Activated T-cell treated with anti-CD3 and anti-CD28 coated beads, Interleukin-2, amount 50 U/mL, for 4 hours (primary cell): ENCODE measurements around the gene ACBD3. TPM values are rescaled to one million over a fixed set of nuclear protein-coding genes. Genes with fewer than 3 reads are reported as not detected.
A peak's percentile ranks its signal among the peaks of the same experiment; 100 is the strongest.

Source experiments
- ATAC-seq, 2 donors: fragments of 200-7000 bp; cut with Tn5 transposase; one replicate each; pipeline ENCODE4 v1.10.0; 2021
- DNase-seq: peaks from one replicate; pipeline ENCODE4 v3.0.0-alpha.2; 2020
- H3K27me3 Mint-ChIP-seq: one replicate; pipeline ENCODE4 v1.8.0; 2021; ENCODE audit warnings: low read depth, mixed read lengths
- H3K36me3 Mint-ChIP-seq: one replicate; pipeline ENCODE4 v1.8.0; 2022; ENCODE audit warnings: mixed read lengths; ENCODE audit not compliant: insufficient read depth
- H3K4me1 Mint-ChIP-seq: one replicate; pipeline ENCODE4 v1.8.0; 2021; ENCODE audit warnings: low read depth, mixed read lengths
- H3K4me3 Mint-ChIP-seq: one replicate; pipeline ENCODE4 v1.8.0; 2021; ENCODE audit warnings: mild to moderate bottlenecking, moderate library complexity, mixed read lengths
- H3K9me3 Mint-ChIP-seq: one replicate; pipeline ENCODE4 v1.8.0; 2021; ENCODE audit warnings: mixed read lengths
- total RNA-seq, 3 donors: library from RNA; stranded (reverse); gene quantifications; one replicate each; pipeline ENCODE4 v1.2.1, GENCODE V29; 2021

Gene ACBD3
- total RNA-seq, 3 donors from 2014 or later, result 20.9 to 24.4 (median 23.9) TPM

GRCh38 chr1:226181996-226182714 lies 4.4 kb downstream of the ACBD3 start:
- no peak for ATAC-seq
- DNase-seq, result no peak
- peaks cover 64% of the 10 kb centered on the region for H3K4me1 Mint-ChIP-seq
- H3K4me3 Mint-ChIP-seq, result peak overlapping the region; percentile 1
- H3K27me3 Mint-ChIP-seq, result no peaks in the 10 kb centered on the region
- H3K36me3 Mint-ChIP-seq, result peaks cover 15% of the 10 kb centered on the region
- no peaks in the 10 kb centered on the region for H3K9me3 Mint-ChIP-seq

- ATAC-seq (peak; percentile 51 to 56), DNase-seq (no peak)
- Mint-ChIP-seq H3K4me3 (no peak overlapping the region), H3K27me3 (no peaks in the 10 kb centered on the region), H3K36me3 (peaks cover 14% of the 10 kb centered on the region), H3K4me1 (peaks cover 46% of the 10 kb centered on the region), H3K9me3 (no peaks in the 10 kb centered on the region)
These were observed 9.7 kb downstream of the ACBD3 start for GRCh38 chr1:226176870-226177269.

- DNase-seq, result no peak
- Mint-ChIP-seq H3K36me3 (peaks cover 7% of the 10 kb centered on the region), H3K27me3 (no peaks in the 10 kb centered on the region), H3K4me1 (peaks cover 30% of the 10 kb centered on the region), H3K9me3 (no peaks in the 10 kb centered on the region), H3K4me3 (no peak overlapping the region)
- no peak for ATAC-seq
These were observed 14.0 kb downstream of the ACBD3 start for GRCh38 chr1:226172589-226172988.

GRCh38 chr1:226166341-226166740 lies 20.2 kb downstream of the ACBD3 start:
- H3K4me1 Mint-ChIP-seq, result peaks cover 11% of the 10 kb centered on the region
- H3K27me3 Mint-ChIP-seq, result no peaks in the 10 kb centered on the region
- no peak overlapping the region for H3K4me3 Mint-ChIP-seq
- peaks cover 10% of the 10 kb centered on the region for H3K36me3 Mint-ChIP-seq
- ATAC-seq (no peak), DNase-seq (no peak)
- H3K9me3 Mint-ChIP-seq, result no peaks in the 10 kb centered on the region

- H3K9me3 Mint-ChIP-seq, result no peaks in the 10 kb centered on the region
- ATAC-seq, result no peak
- peaks cover 18% of the 10 kb centered on the region for H3K36me3 Mint-ChIP-seq
- no peaks in the 10 kb centered on the region for H3K27me3 Mint-ChIP-seq
- peaks cover 7% of the 10 kb centered on the region for H3K4me1 Mint-ChIP-seq
- no peak for DNase-seq
- no peak overlapping the region for H3K4me3 Mint-ChIP-seq
These were observed 22.4 kb downstream of the ACBD3 start for GRCh38 chr1:226164154-226164553.

GRCh38 chr1:226162898-226163297 lies 23.6 kb downstream of the ACBD3 start:
- Mint-ChIP-seq H3K4me1 (peaks cover 8% of the 10 kb centered on the region), H3K9me3 (no peaks in the 10 kb centered on the region), H3K4me3 (no peak overlapping the region), H3K27me3 (no peaks in the 10 kb centered on the region), H3K36me3 (peaks cover 28% of the 10 kb centered on the region)
- ATAC-seq, result no peak
- DNase-seq, result no peak

- Mint-ChIP-seq H3K36me3 (peaks cover 35% of the 10 kb centered on the region), H3K27me3 (no peaks in the 10 kb centered on the region), H3K4me3 (no peak overlapping the region)
These were observed 27.6 kb downstream of the ACBD3 start for GRCh38 chr1:226158983-226159382.

DNA sequence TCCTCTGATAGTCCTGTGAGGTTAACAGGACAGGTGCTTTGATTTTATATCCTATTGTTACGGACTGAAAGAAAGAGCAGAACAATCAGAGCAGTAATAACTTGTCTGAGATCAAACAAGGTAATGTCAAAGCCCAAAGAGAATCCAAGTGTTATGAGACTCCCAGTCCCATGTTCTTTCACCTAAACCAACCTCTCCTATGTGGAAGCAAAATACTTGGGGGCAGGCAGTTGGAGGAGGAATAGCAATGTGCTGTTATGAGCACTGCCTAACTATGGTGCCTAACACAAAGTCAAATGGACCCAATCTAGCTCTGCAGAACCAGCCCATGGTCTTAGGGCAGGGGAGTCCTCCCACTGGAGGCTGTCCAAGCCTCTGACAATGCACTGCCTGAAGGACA lies 28.1 kb downstream of the ACBD3 start:
- no peak for DNase-seq
- Mint-ChIP-seq H3K9me3 (no peaks in the 10 kb centered on the region), H3K4me3 (no peak overlapping the region), H3K27me3 (no peaks in the 10 kb centered on the region), H3K36me3 (peaks cover 38% of the 10 kb centered on the region), H3K4me1 (peaks cover 15% of the 10 kb centered on the region)
- no peak for ATAC-seq

More at GRCh38 chr1:226158983-226159382, 27.6 kb downstream of the ACBD3 start:
- Mint-ChIP-seq H3K4me1 (peaks cover 15% of the 10 kb centered on the region), H3K9me3 (no peaks in the 10 kb centered on the region)
- DNase-seq (no peak), ATAC-seq (no peak)

DNA sequence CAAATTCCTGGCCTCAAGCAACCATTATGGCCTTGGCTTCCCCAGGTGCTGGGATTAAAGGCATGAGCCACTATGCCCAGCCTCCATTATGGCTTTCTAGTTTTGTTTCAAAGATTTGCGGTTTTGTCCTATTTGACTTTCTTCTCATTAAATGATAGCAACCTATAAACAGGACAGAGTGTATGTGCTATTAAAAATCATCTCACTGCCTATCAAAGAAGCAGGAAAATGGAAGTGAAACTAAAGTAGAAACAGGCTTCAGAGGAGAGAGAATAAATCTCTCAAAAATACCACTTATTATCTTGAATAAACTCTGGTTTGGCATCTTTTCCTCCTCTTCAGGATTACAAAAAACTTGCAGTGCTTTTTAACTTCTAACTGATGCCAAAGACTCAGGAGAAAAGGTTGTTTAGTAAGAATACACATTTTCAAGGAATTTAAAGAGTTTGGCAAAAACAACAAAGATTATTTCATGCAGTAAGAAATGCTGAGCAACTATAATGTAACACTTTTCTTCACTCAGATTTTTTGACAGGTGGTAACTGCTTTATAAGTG lies 28.7 kb downstream of the ACBD3 start:
- no peaks in the 10 kb centered on the region for H3K27me3 Mint-ChIP-seq
- no peaks in the 10 kb centered on the region for H3K9me3 Mint-ChIP-seq
- no peak for ATAC-seq

GRCh38 chr1:226154593-226154992 lies 31.9 kb downstream of the ACBD3 start:
- peaks cover 32% of the 10 kb centered on the region for H3K36me3 Mint-ChIP-seq
- H3K27me3 Mint-ChIP-seq, result no peaks in the 10 kb centered on the region
- no peak overlapping the region for H3K4me3 Mint-ChIP-seq
- H3K9me3 Mint-ChIP-seq, result no peaks in the 10 kb centered on the region
- ATAC-seq (no peak), DNase-seq (no peak)
- peaks cover 15% of the 10 kb centered on the region for H3K4me1 Mint-ChIP-seq

More for the DNA sequence above, 28.7 kb downstream of the ACBD3 start:
- peaks cover 41% of the 10 kb centered on the region for H3K36me3 Mint-ChIP-seq
- DNase-seq, result no peak
- no peak overlapping the region for H3K4me3 Mint-ChIP-seq
- H3K4me1 Mint-ChIP-seq, result peaks cover 15% of the 10 kb centered on the region

- DNase-seq, result no peak
- Mint-ChIP-seq H3K4me3 (no peak overlapping the region), H3K4me1 (no peaks in the 10 kb centered on the region), H3K27me3 (no peaks in the 10 kb centered on the region), H3K9me3 (no peaks in the 10 kb centered on the region), H3K36me3 (peaks cover 40% of the 10 kb centered on the region)
- no peak for ATAC-seq
These were observed 36.7 kb downstream of the ACBD3 start for GRCh38 chr1:226149806-226150205.

DNA sequence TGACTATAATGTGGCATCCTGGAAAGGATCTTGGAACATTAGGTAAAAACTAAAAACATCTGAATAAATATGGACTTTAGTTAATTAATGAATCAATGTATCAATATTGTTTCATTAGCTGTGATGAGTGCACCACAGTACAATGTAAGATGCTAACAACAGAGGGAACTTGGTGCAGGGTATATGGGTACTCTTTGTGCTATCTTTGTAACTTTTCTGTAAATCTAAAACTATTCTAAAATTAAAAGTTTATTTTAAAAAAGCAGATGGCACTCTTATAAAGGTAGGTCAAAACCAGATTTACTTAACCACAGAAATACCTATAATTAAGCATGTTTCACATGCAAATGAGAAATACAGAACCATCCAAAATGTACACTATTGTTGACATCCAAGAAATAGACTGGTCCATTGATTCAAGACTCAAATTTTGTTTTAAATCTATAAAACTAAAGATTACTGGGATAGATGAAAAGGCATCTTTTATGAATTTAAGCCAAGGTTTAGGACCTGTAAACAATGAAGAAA lies 38.4 kb downstream of the ACBD3 start:
- peaks cover 36% of the 10 kb centered on the region for H3K36me3 Mint-ChIP-seq
- H3K4me1 Mint-ChIP-seq, result no peaks in the 10 kb centered on the region
- no peaks in the 10 kb centered on the region for H3K27me3 Mint-ChIP-seq
- no peak for DNase-seq
- ATAC-seq, result no peak
- no peak overlapping the region for H3K4me3 Mint-ChIP-seq
- no peaks in the 10 kb centered on the region for H3K9me3 Mint-ChIP-seq

GRCh38 chr1:226144045-226144444 lies 42.5 kb downstream of the ACBD3 start:
- ATAC-seq (no peak), DNase-seq (no peak)
- no peaks in the 10 kb centered on the region for H3K9me3 Mint-ChIP-seq
- no peaks in the 10 kb centered on the region for H3K27me3 Mint-ChIP-seq
- H3K4me1 Mint-ChIP-seq, result no peaks in the 10 kb centered on the region
- peaks cover 30% of the 10 kb centered on the region for H3K36me3 Mint-ChIP-seq
- H3K4me3 Mint-ChIP-seq, result no peak overlapping the region

GRCh38 chr1:226135709-226136108 lies 50.8 kb downstream of the ACBD3 start:
- no peak for ATAC-seq
- DNase-seq, result no peak
- Mint-ChIP-seq H3K4me1 (peaks cover 4% of the 10 kb centered on the region), H3K4me3 (no peak overlapping the region), H3K27me3 (no peaks in the 10 kb centered on the region), H3K9me3 (no peaks in the 10 kb centered on the region), H3K36me3 (no peaks in the 10 kb centered on the region)

GRCh38 chr1:226135059-226135651 lies 51.4 kb downstream of the ACBD3 start:
- Mint-ChIP-seq H3K36me3 (no peaks in the 10 kb centered on the region), H3K9me3 (no peaks in the 10 kb centered on the region), H3K4me1 (peaks cover 4% of the 10 kb centered on the region), H3K27me3 (no peaks in the 10 kb centered on the region), H3K4me3 (no peak overlapping the region)
- DNase-seq (no peak), ATAC-seq (no peak)
